ENCODE data around the gene TRIM34. TPM values are rescaled to one million over a fixed set of nuclear protein-coding genes. Genes with fewer than 3 reads are reported as not detected.

TRIM34 gene
- total and polyA plus RNA-seq, 2 of the 8 experiments (the other 6 are each of a cell fraction or from before 2014, with no cell fraction given), result 0.76 to 5.8 TPM

DNA sequence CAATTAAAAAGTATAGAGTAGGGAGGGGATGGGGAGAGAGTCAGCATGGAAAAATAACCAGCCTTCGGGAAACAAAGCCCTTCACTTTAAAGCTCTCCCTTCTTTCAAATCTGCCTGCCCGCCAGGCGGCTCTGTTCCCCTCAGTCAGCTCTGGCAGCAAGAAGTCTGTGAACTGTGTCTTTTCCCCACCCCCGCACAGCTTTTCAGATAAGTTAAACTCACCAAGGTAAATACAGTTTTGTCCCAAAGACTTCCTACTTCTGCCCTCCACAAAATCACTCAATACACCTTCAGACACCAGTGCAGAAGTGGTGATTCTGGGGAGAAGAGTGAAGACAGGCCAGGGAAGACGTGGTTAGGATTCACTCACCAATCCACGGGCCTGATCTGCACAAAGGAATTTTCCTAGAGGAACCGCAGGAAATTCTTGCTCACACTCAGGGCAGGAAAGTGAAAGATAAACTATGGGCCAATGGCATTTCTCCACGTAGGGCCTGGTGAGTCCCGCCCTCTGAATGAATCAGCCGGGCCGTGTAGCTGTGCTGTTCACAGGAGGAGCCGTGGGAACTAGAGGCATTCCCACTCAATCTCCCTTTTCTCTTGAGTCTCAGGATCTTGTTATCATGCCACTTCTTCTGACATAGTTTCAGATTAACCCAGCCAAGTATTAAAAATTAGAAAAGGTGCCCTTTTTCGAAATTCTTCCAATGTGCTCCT lies 60.0 kb downstream of the TRIM34 start, which contains the start of gene TRIM5 (continued):
- TF ChIP-seq CHD7 (IDR thresholded peaks at IDR 0.05; ENCODE audit: insufficient replicate concordance, low read length) (peak; percentile 46), CREB1 (IDR thresholded peaks at IDR 0.05) (no peak; the same call in 1 of the 2 replicates), CEBPB (IDR thresholded peaks at IDR 0.05; ENCODE audit: low read depth, low read length) (no peak), BACH1 (IDR thresholded peaks at IDR 0.05; ENCODE audit: low read length) (peak; percentile 33; the same call in 1 of the 2 replicates), GTF2F1 (IDR thresholded peaks at IDR 0.05; ENCODE audit: borderline replicate concordance, low read depth, low read length) (no peak), YY1 (IDR thresholded peaks at IDR 0.05; ENCODE audit: low read depth, low read length) (no peak), CBX8 (IDR thresholded peaks at IDR 0.05; ENCODE audit: borderline replicate concordance, low read depth, low read length) (no peak), EP300 (IDR thresholded peaks at IDR 0.05; ENCODE audit: borderline replicate concordance in 1 of 2, low read depth in 2 of 2, low read length in 2 of 2) (no peak), SIN3A (conservative IDR thresholded peaks at IDR 0.05 in 1 of 2, IDR thresholded peaks at IDR 0.05 in 1 of 2; ENCODE audit: low read depth in 1 of 2, low read length in 2 of 2) (peak in 1 of 2 experiments; percentile 71; a peak in 2 of 4 replicates), EGR1 (IDR thresholded peaks at IDR 0.05; ENCODE audit: borderline replicate concordance, low read depth, low read length) (peak; percentile 76), BCL11A (IDR thresholded peaks at IDR 0.05; ENCODE audit: low read depth in 2 of 2, low read length in 2 of 2) (no peak)
